ENCODE measurements around the gene OR6S1. TPM values are rescaled to one million over a fixed set of nuclear protein-coding genes. Genes with fewer than 3 reads are reported as not detected.

The OR6S1 gene
- total RNA-seq, 6 experiments from 2014 or later: not detected

DNA sequence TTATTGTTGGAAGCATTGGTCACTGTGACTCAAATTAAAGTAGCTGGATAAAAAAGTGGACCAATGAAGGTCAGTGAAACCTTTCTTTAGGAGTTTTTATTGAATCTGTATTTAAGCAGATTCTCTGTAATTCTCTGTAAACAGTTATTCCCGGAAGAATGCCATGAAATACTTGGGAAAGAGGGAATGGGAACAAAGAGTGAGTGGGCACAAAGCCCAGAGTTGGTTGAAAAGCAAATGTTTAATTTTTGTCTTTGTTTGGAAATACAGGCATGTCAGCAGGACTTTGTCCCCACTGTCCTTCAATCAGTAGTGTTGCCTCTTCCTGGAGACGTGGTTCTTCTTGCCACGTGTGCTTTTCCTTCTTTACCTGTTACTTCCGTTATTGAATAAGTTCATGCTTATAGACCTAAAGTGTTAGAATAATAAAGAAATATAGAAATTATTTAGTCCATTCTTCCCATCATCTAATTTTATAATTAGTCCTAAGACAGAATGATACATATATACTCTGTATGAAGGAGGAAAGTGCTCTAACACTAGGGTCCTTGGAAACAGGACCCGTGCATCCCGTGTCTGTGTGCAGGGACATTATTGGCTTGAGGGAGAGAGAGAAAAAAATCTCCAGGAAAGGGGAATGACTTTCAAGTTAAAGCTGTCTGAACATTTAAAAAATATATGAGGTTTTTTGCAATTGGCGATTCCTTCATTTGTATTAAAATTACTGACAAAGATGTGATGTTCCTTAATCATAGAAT is 45.1 kb upstream of the OR6S1 start:
- DNase-seq (peak in 1 of 3 donors; percentile 83), ATAC-seq (peak in 1 of 4 donors; percentile 28)
- Histone ChIP-seq H3K4me3 (peak overlapping the region; percentile 16 to 80 (median 71)), H3K27me3 (no peaks in the 10 kb centered on the region), H3K27ac (peak overlapping the region; percentile 96 to 100 (median 99)), H3K9me3 (no peaks in the 10 kb centered on the region), H3K36me3 (no peaks in the 10 kb centered on the region), H3K4me1 (peaks cover 0 to 43% (median 1%) of the 10 kb centered on the region in 4 donors)
- 20% methylated on average over 7 of the region's 7 CpGs for WGBS (ENCODE audit: insufficient coverage, low coverage, low lambda C conversion rate, missing lambda C conversion rate)
- no peak for TF ChIP-seq POLR2A (IDR thresholded peaks at IDR 0.05)
- TF ChIP-seq, protein P1, sequence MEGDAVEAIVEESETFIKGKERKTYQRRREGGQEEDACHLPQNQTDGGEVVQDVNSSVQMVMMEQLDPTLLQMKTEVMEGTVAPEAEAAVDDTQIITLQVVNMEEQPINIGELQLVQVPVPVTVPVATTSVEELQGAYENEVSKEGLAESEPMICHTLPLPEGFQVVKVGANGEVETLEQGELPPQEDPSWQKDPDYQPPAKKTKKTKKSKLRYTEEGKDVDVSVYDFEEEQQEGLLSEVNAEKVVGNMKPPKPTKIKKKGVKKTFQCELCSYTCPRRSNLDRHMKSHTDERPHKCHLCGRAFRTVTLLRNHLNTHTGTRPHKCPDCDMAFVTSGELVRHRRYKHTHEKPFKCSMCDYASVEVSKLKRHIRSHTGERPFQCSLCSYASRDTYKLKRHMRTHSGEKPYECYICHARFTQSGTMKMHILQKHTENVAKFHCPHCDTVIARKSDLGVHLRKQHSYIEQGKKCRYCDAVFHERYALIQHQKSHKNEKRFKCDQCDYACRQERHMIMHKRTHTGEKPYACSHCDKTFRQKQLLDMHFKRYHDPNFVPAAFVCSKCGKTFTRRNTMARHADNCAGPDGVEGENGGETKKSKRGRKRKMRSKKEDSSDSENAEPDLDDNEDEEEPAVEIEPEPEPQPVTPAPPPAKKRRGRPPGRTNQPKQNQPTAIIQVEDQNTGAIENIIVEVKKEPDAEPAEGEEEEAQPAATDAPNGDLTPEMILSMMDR (IDR thresholded peaks at IDR 0.05): no peak
- intact Hi-C loops (cut with DNase I): loop anchor here (10.0 kb wide), 2 partner anchors 72 to 362 kb away; no protein-coding TSS in a partner anchor

DNA sequence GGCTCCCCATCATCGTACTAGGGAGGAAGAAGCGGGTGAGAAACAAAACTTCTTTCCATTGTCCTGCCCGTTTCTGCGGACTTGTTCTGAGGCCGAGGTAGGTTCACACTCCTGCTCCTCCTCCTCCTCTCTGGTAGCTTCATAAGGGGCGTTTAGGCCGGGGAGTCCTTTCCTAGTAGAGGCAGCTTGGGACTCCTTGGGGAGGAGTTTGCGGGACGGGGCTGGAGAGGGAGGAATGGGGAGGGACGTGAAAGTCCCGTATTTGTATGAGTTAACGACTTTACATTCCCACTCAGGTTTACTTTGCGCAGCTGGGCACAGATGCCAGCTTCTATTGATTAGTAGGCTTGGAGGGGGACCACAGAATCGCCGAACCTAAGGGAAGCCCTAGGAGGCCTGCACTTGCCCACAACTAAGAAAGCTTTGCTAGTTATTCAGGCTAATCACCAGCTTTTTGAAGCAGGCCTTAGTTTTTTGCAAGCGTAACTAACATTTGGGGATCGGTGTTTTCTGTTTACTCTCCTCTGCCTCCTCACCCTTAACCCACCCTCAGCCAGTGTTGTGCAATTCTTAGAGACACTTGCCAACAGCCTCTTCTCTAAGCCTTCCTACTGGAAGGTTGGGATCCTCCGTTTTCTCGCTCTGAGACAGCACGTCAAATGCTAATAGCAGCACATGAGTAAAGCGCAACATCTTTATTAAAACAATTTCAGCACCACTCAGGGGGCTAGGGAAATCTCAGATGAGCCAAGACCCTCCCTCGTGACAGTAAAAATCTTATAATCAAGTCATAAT is 43.4 kb upstream of the OR6S1 start:
- peaks cover 0 to 38% (median 6%) of the 10 kb centered on the region in 4 donors for H3K4me1 ChIP-seq
- TF ChIP-seq, protein P1 (IDR thresholded peaks at IDR 0.05): no peak
- TF ChIP-seq POLR2A (IDR thresholded peaks at IDR 0.05): no peak
- intact Hi-C loops (cut with DNase I): loop anchor here (10.0 kb wide), 2 partner anchors 70 to 360 kb away; no protein-coding TSS in a partner anchor
- WGBS (ENCODE audit: insufficient coverage, low coverage, low lambda C conversion rate, missing lambda C conversion rate): 5% methylated on average over 22 of the region's 22 CpGs
- H3K27ac ChIP-seq: peak overlapping the region; percentile 96 to 100 (median 99)
- no peaks in the 10 kb centered on the region for H3K36me3 ChIP-seq
- peak; percentile 8 to 33 (median 17) for ATAC-seq
- peak in 2 of 3 donors; percentile 40 to 85 for DNase-seq
- peak overlapping the region; percentile 71 to 80 (median 71) for H3K4me3 ChIP-seq
- no peaks in the 10 kb centered on the region for H3K9me3 ChIP-seq
- H3K27me3 ChIP-seq: no peaks in the 10 kb centered on the region

DNA sequence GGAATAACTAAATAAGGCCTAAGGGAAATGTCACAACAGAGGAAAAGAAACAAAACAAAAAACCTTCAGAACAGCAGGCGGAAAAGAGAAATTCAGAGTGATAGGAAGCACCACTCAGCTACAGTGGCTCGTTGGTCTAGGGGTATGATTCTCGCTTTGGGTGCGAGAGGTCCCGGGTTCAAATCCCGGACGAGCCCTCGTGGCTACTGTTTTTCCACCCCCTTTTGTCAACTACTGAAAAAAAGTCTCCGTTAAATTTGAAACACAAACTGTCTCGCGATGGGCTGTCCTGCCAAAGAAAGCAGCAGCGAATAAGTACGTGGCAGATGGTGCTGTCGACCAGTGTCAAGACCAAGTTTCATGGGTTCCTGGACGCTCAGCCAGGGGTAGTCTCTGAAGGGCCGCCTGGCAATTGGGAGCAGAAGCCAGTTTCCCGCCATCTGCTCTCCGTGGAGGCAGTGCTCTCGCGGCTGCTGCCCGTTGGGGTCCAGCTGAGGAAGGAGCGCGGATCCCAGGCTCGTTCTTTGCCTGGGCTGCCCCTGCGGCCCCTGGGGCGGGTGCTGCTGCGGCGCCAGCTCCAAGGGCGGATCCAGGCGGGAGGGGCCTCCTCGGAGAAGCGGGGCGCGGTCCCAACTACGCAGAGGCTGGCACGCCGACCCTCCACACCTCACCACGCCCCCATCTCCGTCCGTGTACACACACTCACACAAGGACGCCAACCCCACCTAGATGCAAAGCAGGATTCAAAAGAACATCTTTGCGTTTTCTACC is 42.6 kb upstream of the OR6S1 start, which contains the start of gene RNASE4:
RNASE4 (plus strand) TSS at position 670 of the 771 bp plus-strand sequence. CDS start 14,812 bp downstream, outside the sequence.
- H3K4me1 ChIP-seq: peaks cover 0 to 31% (median 6%) of the 10 kb centered on the region in 4 donors
- no peaks in the 10 kb centered on the region for H3K9me3 ChIP-seq
- H3K27me3 ChIP-seq: no peaks in the 10 kb centered on the region
- no peaks in the 10 kb centered on the region for H3K36me3 ChIP-seq
- intact Hi-C loops (cut with DNase I): loop anchor here (10.0 kb wide), 2 partner anchors 69 to 359 kb away; no protein-coding TSS in a partner anchor
- DNase-seq (peak; percentile 89 to 93 (median 91)), ATAC-seq (peak; percentile 37 to 65 (median 51))
- peak within 1 kb of the TSS; percentile 96 to 100 (median 99) for H3K27ac ChIP-seq
- WGBS (ENCODE audit: insufficient coverage, low coverage, low lambda C conversion rate, missing lambda C conversion rate): 0% methylated on average over 15 of the region's 42 CpGs
- peak within 1 kb of the TSS; percentile 71 to 80 (median 71) for H3K4me3 ChIP-seq
- TF ChIP-seq POLR2A (IDR thresholded peaks at IDR 0.05): peak; percentile 80
- TF ChIP-seq, protein P1 (IDR thresholded peaks at IDR 0.05): no peak
